Mucosa of rectum (tissue), 2 donors: ENCODE measurements around the gene ME1.

ENCODE experiments used
- H3K27ac ChIP-seq, 2 donors: one replicate each; pipeline ENCODE4 v1.7.0; 2013; ENCODE audit warnings: inconsistent platforms in 2 of 2, low read depth in 2 of 2, low read length in 2 of 2
- H3K27me3 ChIP-seq, 2 donors: one replicate each; pipeline ENCODE4 v1.7.0; 2013; ENCODE audit warnings: low read length in 2 of 2; ENCODE audit not compliant: control insufficient read depth in 2 of 2, insufficient read depth in 2 of 2
- H3K36me3 ChIP-seq, 2 donors: one replicate each; pipeline ENCODE4 v1.7.0; 2013; ENCODE audit warnings: low read length in 2 of 2; ENCODE audit not compliant: control insufficient read depth in 2 of 2, insufficient read depth in 2 of 2
- H3K4me1 ChIP-seq, 2 donors: one replicate each; pipeline ENCODE4 v1.7.0; 2013; ENCODE audit warnings: low read length in 2 of 2, mild to moderate bottlenecking in 1 of 2; ENCODE audit not compliant: control insufficient read depth in 2 of 2, insufficient read depth in 2 of 2
- H3K4me3 ChIP-seq, 2 donors: one replicate each; pipeline ENCODE4 v1.7.0; 2013; ENCODE audit warnings: low read length in 2 of 2
- H3K9ac ChIP-seq, 2 donors: one replicate each; pipeline ENCODE4 v1.7.0; 2013; ENCODE audit warnings: low read length in 2 of 2, low read depth in 1 of 2, mild to moderate bottlenecking in 1 of 2
- H3K9me3 ChIP-seq, 2 donors: one replicate each; pipeline ENCODE4 v1.7.0; 2013; ENCODE audit warnings: low read length in 2 of 2; ENCODE audit not compliant: control insufficient read depth in 2 of 2
- donor health status: healthy.
- donor health status: Normal muscosa, but diverticular disease.

ME1 gene

GRCh38 chr6:83247471-83247870, 183.4 kb downstream of the ME1 start:
- Histone ChIP-seq H3K4me1 (peaks cover 0 to 5% of the 10 kb centered on the region in 2 donors), H3K27ac (no peak overlapping the region), H3K27me3 (no peaks in the 10 kb centered on the region), H3K4me3 (no peak overlapping the region), H3K36me3 (peaks cover 0 to 2% of the 10 kb centered on the region in 2 donors), H3K9ac (no peak overlapping the region), H3K9me3 (no peaks in the 10 kb centered on the region)

GRCh38 chr6:83231146-83231545, 199.7 kb downstream of the ME1 start:
- Histone ChIP-seq H3K4me3 (no peak overlapping the region), H3K27ac (no peak overlapping the region), H3K27me3 (no peaks in the 10 kb centered on the region)

GRCh38 chr6:83226517-83226916, 204.3 kb downstream of the ME1 start:
- H3K9ac ChIP-seq: no peak overlapping the region
- H3K4me3 ChIP-seq: no peak overlapping the region
- H3K27me3 ChIP-seq: no peaks in the 10 kb centered on the region
- no peaks in the 10 kb centered on the region for H3K36me3 ChIP-seq
- no peaks in the 10 kb centered on the region for H3K9me3 ChIP-seq
- H3K27ac ChIP-seq: no peak overlapping the region
- no peaks in the 10 kb centered on the region for H3K4me1 ChIP-seq

More at GRCh38 chr6:83231146-83231545, 199.7 kb downstream of the ME1 start:
- H3K36me3 ChIP-seq: no peaks in the 10 kb centered on the region
- H3K9me3 ChIP-seq: no peaks in the 10 kb centered on the region
- H3K4me1 ChIP-seq: no peaks in the 10 kb centered on the region
- no peak overlapping the region for H3K9ac ChIP-seq

- Histone ChIP-seq H3K36me3 (no peaks in the 10 kb centered on the region), H3K9me3 (no peaks in the 10 kb centered on the region), H3K4me1 (no peaks in the 10 kb centered on the region), H3K27ac (no peak overlapping the region), H3K27me3 (no peaks in the 10 kb centered on the region), H3K4me3 (no peak overlapping the region), H3K9ac (no peak overlapping the region)
Measured at GRCh38 chr6:83221889-83222479, 208.9 kb downstream of the ME1 start.

GRCh38 chr6:83221276-83221675, 209.6 kb downstream of the ME1 start:
- no peak overlapping the region for H3K4me3 ChIP-seq
- H3K36me3 ChIP-seq: no peaks in the 10 kb centered on the region
- H3K27ac ChIP-seq: no peak overlapping the region
- H3K9ac ChIP-seq: no peak overlapping the region
- no peaks in the 10 kb centered on the region for H3K4me1 ChIP-seq
- no peaks in the 10 kb centered on the region for H3K27me3 ChIP-seq
- no peaks in the 10 kb centered on the region for H3K9me3 ChIP-seq

- Histone ChIP-seq H3K27me3 (no peaks in the 10 kb centered on the region), H3K4me3 (no peak overlapping the region), H3K27ac (no peak overlapping the region), H3K4me1 (no peaks in the 10 kb centered on the region), H3K9me3 (no peaks in the 10 kb centered on the region), H3K9ac (no peak overlapping the region), H3K36me3 (no peaks in the 10 kb centered on the region)
Measured at GRCh38 chr6:83220121-83220520, 210.7 kb downstream of the ME1 start.

GRCh38 chr6:83218646-83219045, 212.2 kb downstream of the ME1 start:
- Histone ChIP-seq H3K9me3 (no peaks in the 10 kb centered on the region), H3K9ac (no peak overlapping the region), H3K4me1 (no peaks in the 10 kb centered on the region), H3K27ac (no peak overlapping the region), H3K27me3 (no peaks in the 10 kb centered on the region), H3K36me3 (no peaks in the 10 kb centered on the region), H3K4me3 (no peak overlapping the region)

- no peak overlapping the region for H3K9ac ChIP-seq
- no peaks in the 10 kb centered on the region for H3K36me3 ChIP-seq
- no peaks in the 10 kb centered on the region for H3K4me1 ChIP-seq
- H3K27ac ChIP-seq: no peak overlapping the region
- no peaks in the 10 kb centered on the region for H3K27me3 ChIP-seq
- no peak overlapping the region for H3K4me3 ChIP-seq
- no peaks in the 10 kb centered on the region for H3K9me3 ChIP-seq
Measured at GRCh38 chr6:83216806-83217205, 214.0 kb downstream of the ME1 start.

- H3K27ac ChIP-seq: no peak overlapping the region
- no peak overlapping the region for H3K9ac ChIP-seq
- H3K27me3 ChIP-seq: no peaks in the 10 kb centered on the region
- H3K9me3 ChIP-seq: no peaks in the 10 kb centered on the region
- no peaks in the 10 kb centered on the region for H3K36me3 ChIP-seq
- no peaks in the 10 kb centered on the region for H3K4me1 ChIP-seq
- H3K4me3 ChIP-seq: no peak overlapping the region
Measured at GRCh38 chr6:83215131-83216047, 215.5 kb downstream of the ME1 start.

- no peak overlapping the region for H3K9ac ChIP-seq
- no peak overlapping the region for H3K4me3 ChIP-seq
- no peaks in the 10 kb centered on the region for H3K9me3 ChIP-seq
- H3K27ac ChIP-seq: no peak overlapping the region
- no peaks in the 10 kb centered on the region for H3K36me3 ChIP-seq
- no peaks in the 10 kb centered on the region for H3K27me3 ChIP-seq
- H3K4me1 ChIP-seq: no peaks in the 10 kb centered on the region
Measured at GRCh38 chr6:83202031-83202430, 228.8 kb downstream of the ME1 start.
